Mesenchymal stem cell (in vitro differentiated cells and primary cell): Measurements from ENCODE around the gene FOXF1.

Experiments
- DNase-seq: peaks from one replicate; pipeline ENCODE4 v3.0.0-alpha.2; 2013
- H2AFZ ChIP-seq: one replicate; pipeline ENCODE4 v1.6.1; 2013; ENCODE audit warnings: low read depth, mild to moderate bottlenecking, control low read depth, inconsistent platforms, low read length, moderate library complexity
- H2AK5ac ChIP-seq: 2 replicates; pipeline ENCODE4 v1.6.1; 2013; ENCODE audit warnings: low read length, moderate library complexity, mild to moderate bottlenecking, inconsistent platforms; ENCODE audit not compliant: severe bottlenecking
- H2BK120ac ChIP-seq: one replicate; pipeline ENCODE4 v1.6.1; 2013; ENCODE audit warnings: low read depth, mild to moderate bottlenecking, inconsistent platforms, low read length, moderate library complexity
- H2BK12ac ChIP-seq, 2 experiments: one replicate each; pipeline ENCODE4 v1.6.1; 2013; ENCODE audit warnings: inconsistent platforms in 2 of 2, low read length in 2 of 2, mild to moderate bottlenecking in 2 of 2, moderate library complexity in 2 of 2, control low read depth in 1 of 2
- H2BK15ac ChIP-seq: one replicate; pipeline ENCODE4 v1.6.1; 2013; ENCODE audit warnings: mild to moderate bottlenecking, low read depth, inconsistent platforms; ENCODE audit not compliant: poor library complexity, severe bottlenecking
- H2BK5ac ChIP-seq: 2 replicates; pipeline ENCODE4 v1.6.1; 2013; ENCODE audit warnings: low read depth, mild to moderate bottlenecking, low read length, control low read depth, inconsistent platforms; ENCODE audit not compliant: poor library complexity, severe bottlenecking
- H3K14ac ChIP-seq, 2 experiments: one replicate each; pipeline ENCODE4 v1.6.1; 2013; ENCODE audit warnings: inconsistent platforms in 2 of 2, low read length in 2 of 2, control low read depth in 1 of 2, mild to moderate bottlenecking in 1 of 2, moderate library complexity in 1 of 2
- H3K18ac ChIP-seq, 2 experiments: one replicate each; pipeline ENCODE4 v1.6.1; 2013; ENCODE audit warnings: inconsistent platforms in 2 of 2, low read length in 2 of 2, control low read depth in 1 of 2, low read depth in 1 of 2, mild to moderate bottlenecking in 1 of 2
- H3K23ac ChIP-seq, 2 experiments: one replicate each; pipeline ENCODE4 v1.6.1; 2013; ENCODE audit warnings: inconsistent platforms in 2 of 2, low read length in 2 of 2, mild to moderate bottlenecking in 2 of 2, moderate library complexity in 2 of 2, control low read depth in 1 of 2
- H3K27ac ChIP-seq: 2 replicates; pipeline ENCODE4 v1.5.1; 2013; ENCODE audit warnings: mild to moderate bottlenecking, moderate library complexity, low read length, control low read depth, inconsistent platforms; ENCODE audit not compliant: poor library complexity, severe bottlenecking
- H3K27me3 ChIP-seq, 2 experiments: 2 replicates each; pipeline versions ENCODE4 v1.6.1 to v1.7.0; 2013; ENCODE audit warnings: low read length in 2 of 2, mild to moderate bottlenecking in 2 of 2, moderate library complexity in 2 of 2, control low read depth in 1 of 2, inconsistent platforms in 1 of 2; ENCODE audit not compliant: control insufficient read depth in 1 of 2, insufficient read depth in 1 of 2
- H3K36me3 ChIP-seq, 2 experiments: 2 replicates each; pipeline versions ENCODE4 v1.6.1 to v1.7.0; 2013; ENCODE audit warnings: low read length in 2 of 2, control low read depth in 1 of 2, inconsistent platforms in 1 of 2, low read depth in 1 of 2, mild to moderate bottlenecking in 1 of 2; ENCODE audit not compliant: insufficient read depth in 2 of 2, control insufficient read depth in 1 of 2
- H3K4ac ChIP-seq, 2 experiments: one replicate each; pipeline ENCODE4 v1.6.1; 2013; ENCODE audit warnings: inconsistent platforms in 2 of 2, low read length in 2 of 2, mild to moderate bottlenecking in 2 of 2, moderate library complexity in 2 of 2, control low read depth in 1 of 2, low read depth in 1 of 2
- H3K4me1 ChIP-seq: 2 replicates; pipeline ENCODE4 v1.6.1; 2013; ENCODE audit warnings: low read depth, low read length, control low read depth; ENCODE audit not compliant: control insufficient read depth, insufficient read depth
- H3K4me2 ChIP-seq: 2 replicates; pipeline ENCODE4 v1.6.1; 2013; ENCODE audit warnings: low read length, mild to moderate bottlenecking, inconsistent platforms; ENCODE audit not compliant: poor library complexity, severe bottlenecking
- H3K4me3 ChIP-seq, 2 experiments: 2 replicates each; pipeline versions ENCODE4 v1.5.1 to v1.7.0; 2013; ENCODE audit warnings: low read length in 2 of 2, mild to moderate bottlenecking in 2 of 2, control low read depth in 1 of 2, low read depth in 1 of 2; ENCODE audit not compliant: insufficient read depth in 1 of 2
- H3K79me1 ChIP-seq: replicated peaks from 2 replicates; pipeline ENCODE4 v1.6.1; 2013; ENCODE audit warnings: mild to moderate bottlenecking, control low read depth, low read length, inconsistent platforms; ENCODE audit not compliant: poor library complexity, severe bottlenecking
- H3K9ac ChIP-seq: 2 replicates; pipeline ENCODE4 v1.7.0; 2013; ENCODE audit warnings: mild to moderate bottlenecking, low read length, moderate library complexity
- H3K9me3 ChIP-seq: 2 replicates; pipeline ENCODE4 v1.7.0; 2013; ENCODE audit warnings: mild to moderate bottlenecking, low read length; ENCODE audit not compliant: control insufficient read depth
- H4K8ac ChIP-seq: one replicate; pipeline ENCODE4 v1.6.1; 2013; ENCODE audit warnings: inconsistent platforms, mild to moderate bottlenecking, low read length, moderate library complexity
- H4K91ac ChIP-seq: one replicate; pipeline ENCODE4 v1.6.1; 2013; ENCODE audit warnings: mild to moderate bottlenecking, low read length, inconsistent platforms
- WGBS: methylation state at CpG from one replicate; pipeline ENCODE4 v1.1.7; 2013; ENCODE audit warnings: mixed read lengths; 5-methylcytosine and 5-hydroxymethylcytosine counted together

The FOXF1 gene

DNA sequence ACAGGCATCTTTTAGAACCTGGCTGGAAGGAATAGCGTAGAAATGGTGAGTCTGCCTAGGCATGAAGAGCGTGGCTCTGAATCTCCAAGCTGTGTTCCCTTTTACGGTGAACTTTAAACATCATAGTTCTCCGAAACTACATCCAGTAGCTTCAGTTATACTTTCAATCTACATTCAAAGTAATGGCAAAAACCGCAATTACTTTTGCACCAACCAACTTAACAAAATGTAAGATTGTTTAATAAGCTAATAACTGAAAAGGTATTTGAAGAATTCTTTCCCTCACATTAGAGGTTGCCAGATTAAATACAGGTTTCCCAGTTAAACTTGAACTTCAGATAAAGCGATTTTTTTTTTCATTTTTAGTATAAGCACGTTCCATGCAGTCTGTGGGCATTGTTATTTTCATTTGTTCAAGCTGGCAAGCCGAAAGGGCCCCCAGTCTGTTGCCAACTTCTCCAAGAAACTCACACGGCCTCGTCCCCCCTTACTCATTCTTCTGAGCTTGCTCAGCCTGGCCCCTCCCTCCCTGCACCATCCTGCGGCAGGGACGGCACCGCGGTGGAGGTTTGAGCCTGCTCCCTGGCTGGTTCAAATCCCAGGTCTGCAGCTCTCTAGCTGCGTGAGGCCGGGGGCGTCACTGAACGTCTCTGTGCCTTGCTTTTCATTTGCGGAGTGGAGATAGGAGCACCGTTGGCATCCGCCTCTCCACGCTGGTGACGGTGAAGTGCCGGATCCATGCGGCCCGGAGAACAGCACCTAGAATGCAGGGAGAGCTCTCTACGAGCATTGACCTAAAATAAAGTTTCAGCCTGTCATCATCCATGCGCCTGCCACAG, 48.2 kb downstream of the FOXF1 start:
- H3K36me3 ChIP-seq: peaks cover 0 to under 1% of the 10 kb centered on the region in 2 experiments
- H3K4me2 ChIP-seq: no peak overlapping the region
- H3K9me3 ChIP-seq: no peaks in the 10 kb centered on the region
- H3K4me3 ChIP-seq: no peak overlapping the region
- H3K9ac ChIP-seq: no peak overlapping the region
- peaks cover 0 to 35% of the 10 kb centered on the region in 2 experiments for H3K27me3 ChIP-seq
- H3K79me1 ChIP-seq: peaks cover 9% of the 10 kb centered on the region
- H2BK120ac ChIP-seq: no peak overlapping the region
- no peak overlapping the region for H2BK5ac ChIP-seq
- H2BK12ac ChIP-seq: no peak overlapping the region
- no peak overlapping the region for H3K27ac ChIP-seq
- 80% methylated on average over 27 of the region's 28 CpGs for WGBS
- H3K18ac ChIP-seq: no peak overlapping the region
- no peak overlapping the region for H3K4ac ChIP-seq
- no peak overlapping the region for H4K91ac ChIP-seq
- no peak for DNase-seq
- H2AFZ ChIP-seq: no peak overlapping the region
- H3K23ac ChIP-seq: no peak overlapping the region
- H3K14ac ChIP-seq: no peak overlapping the region
- H4K8ac ChIP-seq: peak overlapping the region; percentile 40
- H2AK5ac ChIP-seq: no peak overlapping the region
- H3K4me1 ChIP-seq: peaks cover 10% of the 10 kb centered on the region
- no peak overlapping the region for H2BK15ac ChIP-seq

DNA sequence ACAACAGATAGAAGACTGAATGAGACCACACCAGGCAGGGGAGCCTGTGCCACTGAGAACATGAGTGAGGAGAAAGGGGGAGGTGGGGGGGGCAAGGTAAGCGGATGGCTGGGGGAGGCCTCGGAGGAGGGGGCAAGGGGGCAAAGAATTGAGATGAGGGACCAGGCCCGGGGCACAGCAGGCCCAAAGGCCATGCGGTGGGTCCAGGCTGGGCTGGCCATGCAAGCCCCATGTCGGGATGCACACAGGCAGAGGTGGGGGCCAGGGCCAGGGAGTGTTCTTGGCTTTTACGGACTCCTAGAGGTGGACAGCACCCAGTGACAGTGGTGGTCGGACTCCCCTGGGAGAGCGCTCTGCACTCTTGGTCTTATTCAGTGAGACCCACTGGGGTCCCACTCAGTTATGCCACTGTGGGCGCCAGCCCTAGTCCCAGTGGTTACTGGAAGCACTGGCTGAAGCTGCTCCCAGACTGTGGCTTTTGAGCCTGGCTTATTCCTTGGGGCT, 49.5 kb downstream of the FOXF1 start:
- Histone ChIP-seq H4K8ac (no peak overlapping the region), H4K91ac (no peak overlapping the region), H3K27ac (no peak overlapping the region), H3K4me1 (peaks cover 10% of the 10 kb centered on the region), H2AK5ac (no peak overlapping the region), H3K14ac (no peak overlapping the region), H3K9ac (no peak overlapping the region), H3K18ac (no peak overlapping the region), H3K4me2 (no peak overlapping the region), H3K4me3 (no peak overlapping the region), H3K36me3 (no peaks in the 10 kb centered on the region), H3K9me3 (no peaks in the 10 kb centered on the region), H3K23ac (no peak overlapping the region), H3K79me1 (peaks cover 9% of the 10 kb centered on the region), H3K27me3 (peaks cover 0 to 45% of the 10 kb centered on the region in 2 experiments), H2BK12ac (no peak overlapping the region), H2BK5ac (no peak overlapping the region), H2BK120ac (no peak overlapping the region), H2AFZ (no peak overlapping the region), H3K4ac (no peak overlapping the region), H2BK15ac (no peak overlapping the region)
- 81% methylated on average over 9 of the region's 9 CpGs for WGBS
- no peak for DNase-seq

DNA sequence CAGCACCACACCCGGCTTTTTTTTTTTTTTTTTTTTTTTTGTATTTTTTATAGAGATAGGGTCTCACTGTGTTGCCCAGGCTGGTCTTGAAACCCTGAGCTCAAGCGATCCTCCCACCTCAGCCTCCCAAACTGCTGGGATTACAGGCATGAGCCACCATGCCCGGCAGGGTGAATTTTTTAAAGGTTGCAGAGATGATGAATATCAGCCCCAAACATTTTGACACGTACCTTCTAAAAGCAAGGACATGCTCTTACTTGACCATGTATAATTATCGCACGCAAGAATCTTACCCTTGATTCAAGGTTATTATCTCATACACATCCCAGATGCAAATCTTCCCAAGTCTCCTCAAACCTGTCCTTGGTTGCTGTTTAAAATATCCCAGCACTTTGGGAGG, 52.0 kb downstream of the FOXF1 start:
- Histone ChIP-seq H2BK5ac (no peak overlapping the region), H2AFZ (no peak overlapping the region), H2BK12ac (no peak overlapping the region), H2BK120ac (no peak overlapping the region), H3K4ac (no peak overlapping the region), H2BK15ac (no peak overlapping the region), H2AK5ac (no peak overlapping the region), H4K8ac (no peak overlapping the region), H3K27ac (no peak overlapping the region), H3K23ac (no peak overlapping the region), H3K4me2 (no peak overlapping the region), H3K9me3 (no peaks in the 10 kb centered on the region), H3K4me3 (no peak overlapping the region), H3K27me3 (peaks cover 0 to 60% of the 10 kb centered on the region in 2 experiments), H3K4me1 (peaks cover 7% of the 10 kb centered on the region), H3K9ac (no peak overlapping the region), H3K79me1 (peaks cover 4% of the 10 kb centered on the region), H3K14ac (no peak overlapping the region), H3K36me3 (no peaks in the 10 kb centered on the region), H4K91ac (no peak overlapping the region), H3K18ac (no peak overlapping the region)
- no peak for DNase-seq
- WGBS: 97% methylated on average over 5 of the region's 6 CpGs

DNA sequence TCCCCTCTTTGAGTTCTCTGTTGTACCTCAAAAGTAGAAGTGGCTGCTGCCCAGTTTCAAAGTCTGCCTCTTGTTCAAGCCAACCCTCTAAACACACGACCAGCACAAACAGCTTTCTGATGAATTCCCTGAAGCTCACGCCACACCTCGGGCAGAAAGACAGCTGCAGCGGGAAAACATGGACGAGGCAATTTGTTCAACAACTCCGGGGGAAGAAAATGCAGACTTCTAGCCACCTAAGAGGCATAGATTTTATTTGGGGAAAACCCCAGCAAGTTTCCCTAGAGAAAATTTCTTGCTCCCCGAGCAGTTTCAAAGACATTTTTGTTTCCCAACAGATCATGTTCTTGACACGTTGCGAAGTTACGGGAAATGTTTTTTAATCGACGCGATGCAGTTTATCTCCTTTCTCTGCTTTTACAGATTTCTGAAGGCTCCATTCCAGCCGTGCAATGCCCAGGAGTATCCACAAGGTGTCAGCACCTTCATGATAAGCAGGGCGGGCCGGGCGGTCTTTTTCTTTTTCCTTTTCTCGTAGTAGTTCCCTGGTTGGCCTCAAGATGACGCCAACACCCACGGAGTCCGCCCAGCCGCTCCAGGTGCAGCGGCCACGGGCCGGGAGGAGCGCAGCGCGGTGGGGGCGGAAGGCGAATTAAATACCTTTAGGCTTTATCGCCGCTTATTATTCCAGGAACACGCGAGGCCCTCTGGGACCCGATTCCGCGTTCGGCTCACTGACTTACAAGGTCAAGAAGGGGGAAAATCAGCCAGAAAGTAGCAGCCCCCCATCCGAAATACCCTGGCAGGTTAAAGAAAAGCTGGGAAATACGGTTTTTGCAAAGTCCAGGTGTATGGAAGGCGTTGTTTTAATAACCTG, 53.4 kb downstream of the FOXF1 start:
- no peak overlapping the region for H2AK5ac ChIP-seq
- peaks cover 0 to 54% of the 10 kb centered on the region in 2 experiments for H3K27me3 ChIP-seq
- H3K4ac ChIP-seq: no peak overlapping the region
- no peak overlapping the region for H3K23ac ChIP-seq
- peak overlapping the region in 1 of 2 experiments; percentile 29 for H3K18ac ChIP-seq
- H2BK120ac ChIP-seq: no peak overlapping the region
- peaks cover 0 to 9% of the 10 kb centered on the region in 2 experiments for H3K36me3 ChIP-seq
- peak overlapping the region; percentile 97 for H3K4me2 ChIP-seq
- H4K8ac ChIP-seq: no peak overlapping the region
- H3K14ac ChIP-seq: no peak overlapping the region
- H3K4me1 ChIP-seq: peaks cover 7% of the 10 kb centered on the region
- peak overlapping the region; percentile 82 for H3K9ac ChIP-seq
- H3K79me1 ChIP-seq: peaks cover 4% of the 10 kb centered on the region
- H3K4me3 ChIP-seq: peak overlapping the region; percentile 48 to 75
- peak overlapping the region; percentile 73 for H2BK5ac ChIP-seq
- H2AFZ ChIP-seq: no peak overlapping the region
- peak overlapping the region; percentile 47 for H3K27ac ChIP-seq
- WGBS: 1% methylated on average over 41 of the region's 41 CpGs
- peak overlapping the region in 1 of 2 experiments; percentile 50 for H2BK12ac ChIP-seq
- no peak overlapping the region for H4K91ac ChIP-seq
- H2BK15ac ChIP-seq: no peak overlapping the region
- H3K9me3 ChIP-seq: no peaks in the 10 kb centered on the region
- peak; percentile 85 for DNase-seq
